Calu3 (cell line): ENCODE data around the gene SHC4. TPM values are rescaled to one million over a fixed set of nuclear protein-coding genes. Genes with fewer than 3 reads are reported as not detected.

ENCODE experiments used
- BruUV-seq: library from RNA; stranded (reverse); fragments of 400-500 nt; replicated peaks from 2 replicates; lab custom pipeline; 2021; lab: Mats Ljungman, UMichigan
- CTCF ChIA-PET: fragments of 300-600 bp; sonication (Branson Sonifier 250); formaldehyde crosslinking; loops from one replicate; lab custom pipeline; 2022; ENCODE audit warnings: antibody characterized with exemption; lab: Charles Lee
- DNase-seq: peaks from one replicate; pipeline ENCODE4 v3.0.0; 2022
- H3K27ac Mint-ChIP-seq: one replicate; pipeline ENCODE4 v1.8.0; 2022; ENCODE audit warnings: mixed read lengths; ENCODE audit not compliant: unreplicated experiment
- H3K27me3 Mint-ChIP-seq: one replicate; pipeline ENCODE4 v1.8.0; 2022; ENCODE audit warnings: mixed read lengths; ENCODE audit not compliant: unreplicated experiment
- H3K36me3 Mint-ChIP-seq: one replicate; pipeline ENCODE4 v1.8.0; 2022; ENCODE audit warnings: mild to moderate bottlenecking, moderate library complexity, mixed read lengths; ENCODE audit not compliant: insufficient read depth, unreplicated experiment
- H3K4me1 Mint-ChIP-seq: one replicate; pipeline ENCODE4 v1.8.0; 2022; ENCODE audit warnings: mild to moderate bottlenecking, low read depth, mixed read lengths; ENCODE audit not compliant: unreplicated experiment
- H3K4me3 Mint-ChIP-seq: one replicate; pipeline ENCODE4 v1.8.0; 2022; ENCODE audit warnings: mild to moderate bottlenecking, low read depth, moderate library complexity, mixed read lengths; ENCODE audit not compliant: unreplicated experiment
- H3K9me3 Mint-ChIP-seq: one replicate; pipeline ENCODE4 v1.8.0; 2022; ENCODE audit warnings: low read depth, mixed read lengths; ENCODE audit not compliant: unreplicated experiment
- intact Hi-C: fragments of 100-400 bp; cut with micrococcal nuclease; formaldehyde crosslinking; loops from one replicate; pipeline ENCODE4 v1.10.0; 2022; ENCODE audit not compliant: unreplicated experiment
- total RNA-seq: library from RNA; stranded (reverse); gene quantifications from 2 replicates; pipeline ENCODE4 v1.2.3, GENCODE V29; 2022
- TF ChIP-seq, protein P1 (sequence below): fragments of 200-600 bp; IDR thresholded peaks from one replicate; pipeline ENCODE4 v1.8.0; 2022; ENCODE audit warnings: antibody characterized with exemption; ENCODE audit not compliant: unreplicated experiment

Gene SHC4
- total RNA-seq, 1 experiment from 2014 or later, result 1.2 TPM

DNA sequence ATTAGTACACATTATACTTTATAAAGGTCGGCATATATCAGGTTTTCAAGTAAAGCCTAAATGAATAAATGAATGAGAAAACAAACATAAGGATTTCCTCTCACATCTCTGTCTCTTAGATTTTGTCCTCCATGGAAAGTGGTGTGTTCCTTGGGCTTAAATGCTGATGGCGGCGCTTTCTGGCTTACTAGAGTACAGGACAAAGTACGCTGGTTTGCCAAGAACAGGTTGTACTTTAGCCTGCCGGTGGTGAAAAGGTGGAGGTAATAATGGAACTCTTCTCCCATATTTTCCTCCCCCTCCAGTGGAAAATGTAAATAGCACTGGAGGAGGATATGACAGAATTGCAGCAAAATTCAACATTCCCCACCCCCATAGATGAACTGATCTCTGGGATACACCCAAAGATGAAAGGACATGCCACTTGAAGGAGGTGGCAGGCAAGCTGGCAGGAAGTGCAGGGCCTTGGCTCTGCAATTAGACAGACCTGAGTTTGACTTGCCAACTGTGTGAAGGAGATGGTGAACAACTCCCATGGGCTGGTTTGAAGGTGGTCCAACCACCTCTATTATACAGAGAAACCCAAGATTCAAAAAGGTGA, 182.1 kb downstream of the SHC4 start:
- Mint-ChIP-seq H3K4me1 (no peaks in the 10 kb centered on the region), H3K36me3 (no peaks in the 10 kb centered on the region), H3K4me3 (no peak overlapping the region), H3K27me3 (no peaks in the 10 kb centered on the region), H3K27ac (no peak overlapping the region), H3K9me3 (no peaks in the 10 kb centered on the region)
- CTCF ChIA-PET, result no interaction called here
- TF ChIP-seq, protein P1, sequence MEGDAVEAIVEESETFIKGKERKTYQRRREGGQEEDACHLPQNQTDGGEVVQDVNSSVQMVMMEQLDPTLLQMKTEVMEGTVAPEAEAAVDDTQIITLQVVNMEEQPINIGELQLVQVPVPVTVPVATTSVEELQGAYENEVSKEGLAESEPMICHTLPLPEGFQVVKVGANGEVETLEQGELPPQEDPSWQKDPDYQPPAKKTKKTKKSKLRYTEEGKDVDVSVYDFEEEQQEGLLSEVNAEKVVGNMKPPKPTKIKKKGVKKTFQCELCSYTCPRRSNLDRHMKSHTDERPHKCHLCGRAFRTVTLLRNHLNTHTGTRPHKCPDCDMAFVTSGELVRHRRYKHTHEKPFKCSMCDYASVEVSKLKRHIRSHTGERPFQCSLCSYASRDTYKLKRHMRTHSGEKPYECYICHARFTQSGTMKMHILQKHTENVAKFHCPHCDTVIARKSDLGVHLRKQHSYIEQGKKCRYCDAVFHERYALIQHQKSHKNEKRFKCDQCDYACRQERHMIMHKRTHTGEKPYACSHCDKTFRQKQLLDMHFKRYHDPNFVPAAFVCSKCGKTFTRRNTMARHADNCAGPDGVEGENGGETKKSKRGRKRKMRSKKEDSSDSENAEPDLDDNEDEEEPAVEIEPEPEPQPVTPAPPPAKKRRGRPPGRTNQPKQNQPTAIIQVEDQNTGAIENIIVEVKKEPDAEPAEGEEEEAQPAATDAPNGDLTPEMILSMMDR, result no peak
- BruUV-seq, result no TSS peak
- intact Hi-C loops, result no loop called here
- DNase-seq, result no peak

GRCh38 chr15:48781017-48781416, 182.7 kb downstream of the SHC4 start:
- no peaks in the 10 kb centered on the region for H3K27me3 Mint-ChIP-seq
- CTCF ChIA-PET, result no interaction called here
- H3K4me1 Mint-ChIP-seq, result no peaks in the 10 kb centered on the region
- no peak overlapping the region for H3K27ac Mint-ChIP-seq
- H3K9me3 Mint-ChIP-seq, result no peaks in the 10 kb centered on the region
- no peak overlapping the region for H3K4me3 Mint-ChIP-seq
- no TSS peak for BruUV-seq
- intact Hi-C loops, result no loop called here
- no peak for DNase-seq
- H3K36me3 Mint-ChIP-seq, result no peaks in the 10 kb centered on the region
- TF ChIP-seq, protein P1, result no peak

GRCh38 chr15:48778331-48778730, 185.4 kb downstream of the SHC4 start:
- Mint-ChIP-seq H3K27ac (no peak overlapping the region), H3K9me3 (no peaks in the 10 kb centered on the region), H3K27me3 (no peaks in the 10 kb centered on the region), H3K4me1 (no peaks in the 10 kb centered on the region), H3K36me3 (no peaks in the 10 kb centered on the region), H3K4me3 (no peak overlapping the region)
- CTCF ChIA-PET, result no interaction called here
- intact Hi-C loops, result no loop called here
- TF ChIP-seq, protein P1, result no peak
- no TSS peak for BruUV-seq
- DNase-seq, result no peak

DNA sequence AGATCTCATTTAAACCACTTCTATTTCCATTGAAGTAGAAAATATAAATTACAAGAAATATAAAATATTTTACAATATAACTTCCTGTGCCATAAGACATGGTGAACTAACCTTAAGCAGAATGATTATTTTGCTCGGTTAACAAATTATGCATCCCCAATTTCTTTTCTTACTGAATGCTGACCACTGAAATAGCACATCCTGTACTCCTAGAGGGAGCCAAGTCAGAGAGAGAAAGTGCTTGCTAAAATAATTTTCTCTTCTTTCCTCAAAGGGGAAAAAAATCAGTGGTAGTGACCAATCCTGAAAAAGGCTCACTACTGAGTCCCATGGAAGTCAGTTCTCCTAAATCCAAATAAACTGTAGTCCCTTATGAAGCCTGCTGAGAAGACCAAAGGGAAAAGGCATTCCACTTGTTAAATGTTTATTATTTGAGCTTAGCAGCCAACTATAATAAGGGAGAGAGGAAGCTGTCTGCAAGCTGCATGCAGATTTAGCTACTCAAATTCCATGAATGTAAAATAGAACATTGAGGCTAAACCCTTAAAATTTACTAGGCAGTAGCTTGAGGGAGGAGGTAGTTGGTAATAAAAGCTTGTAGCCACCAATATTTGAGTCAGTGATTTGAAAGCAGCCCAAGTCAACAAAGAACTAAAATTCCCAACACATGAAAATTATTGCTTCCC, 185.9 kb downstream of the SHC4 start:
- Mint-ChIP-seq H3K27me3 (no peaks in the 10 kb centered on the region), H3K27ac (no peak overlapping the region), H3K36me3 (no peaks in the 10 kb centered on the region), H3K4me1 (no peaks in the 10 kb centered on the region), H3K9me3 (no peaks in the 10 kb centered on the region), H3K4me3 (no peak overlapping the region)
- TF ChIP-seq, protein P1, result no peak
- intact Hi-C loops, result no loop called here
- CTCF ChIA-PET, result no interaction called here
- BruUV-seq, result no TSS peak
- no peak for DNase-seq
